Natural killer cell (primary cell): ENCODE data around the gene ATXN1. TPM values are rescaled to one million over a fixed set of nuclear protein-coding genes. Genes with fewer than 3 reads are reported as not detected.

ENCODE experiments used
- ATAC-seq, 3 donors: fragments of 150-1000 bp in 2 of 3; fragments of 200-7000 bp in 1 of 3; cut with Tn5 transposase; 1 replicate in 1 of 3; 2 replicates in 2 of 3; pipeline ENCODE4 v1.10.0; 2021; ENCODE audit warnings: mild to moderate bottlenecking in 2 of 3, moderate library complexity in 2 of 3
- DNase-seq, 2 donors: peaks; one replicate each; pipeline versions ENCODE4 v3.0.0 to v3.0.0-alpha.2; 2013 to 2021; ENCODE audit warnings: mixed read lengths in 1 of 2
- H3K27ac ChIP-seq: one replicate; pipeline ENCODE4 v1.5.1; 2013; ENCODE audit warnings: mild to moderate bottlenecking, low read length
- H3K27me3 ChIP-seq: one replicate; pipeline ENCODE4 v1.6.1; 2013; ENCODE audit warnings: low read length; ENCODE audit not compliant: control insufficient read depth, insufficient read depth
- H3K36me3 ChIP-seq: one replicate; pipeline ENCODE4 v1.6.1; 2013; ENCODE audit warnings: low read length; ENCODE audit not compliant: control insufficient read depth, insufficient read depth
- H3K4me1 ChIP-seq: one replicate; pipeline ENCODE4 v1.6.1; 2013; ENCODE audit warnings: low read length; ENCODE audit not compliant: control insufficient read depth, insufficient read depth
- H3K4me3 ChIP-seq: one replicate; pipeline ENCODE4 v1.5.1; 2013; ENCODE audit warnings: low read length
- H3K9me3 ChIP-seq: one replicate; pipeline ENCODE4 v1.6.1; 2013; ENCODE audit warnings: low read length; ENCODE audit not compliant: control insufficient read depth, insufficient read depth
- H3K27ac Mint-ChIP-seq, 2 donors: one replicate each; pipeline ENCODE4 v1.8.0; 2022; ENCODE audit warnings: mild to moderate bottlenecking in 2 of 2, mixed read lengths in 2 of 2, moderate library complexity in 1 of 2
- H3K27me3 Mint-ChIP-seq, 2 donors: one replicate each; pipeline ENCODE4 v1.8.0; 2022; ENCODE audit warnings: low read depth in 2 of 2, mixed read lengths in 2 of 2
- H3K36me3 Mint-ChIP-seq: one replicate; pipeline ENCODE4 v1.8.0; 2022; ENCODE audit warnings: mixed read lengths
- H3K4me1 Mint-ChIP-seq, 2 donors: one replicate each; pipeline ENCODE4 v1.8.0; 2022; ENCODE audit warnings: mixed read lengths in 2 of 2
- H3K4me3 Mint-ChIP-seq: one replicate; pipeline ENCODE4 v1.8.0; 2022; ENCODE audit warnings: mild to moderate bottlenecking, moderate library complexity, mixed read lengths
- H3K9me3 Mint-ChIP-seq, 2 donors: one replicate each; pipeline ENCODE4 v1.8.0; 2022; ENCODE audit warnings: mixed read lengths in 2 of 2
- WGBS: methylation state at CpG from one replicate; pipeline ENCODE4 v1.1.7; 2013; ENCODE audit warnings: missing lambda C conversion rate; ENCODE audit not compliant: insufficient coverage; 5-methylcytosine and 5-hydroxymethylcytosine counted together
- intact Hi-C: fragments of 100-400 bp; cut with micrococcal nuclease; formaldehyde crosslinking; loops from one replicate; pipeline ENCODE4 v1.14.2; 2022
- total RNA-seq, 4 donors: library from RNA; stranded (reverse); fragments of 120-200 nt in 1 of 4; gene quantifications; one replicate each; pipeline versions ENCODE4 v1.2.3 to v1.2.4, GENCODE V29; 2013 to 2022
- TF ChIP-seq, protein P1 (sequence below): fragments of 200-600 bp; IDR thresholded peaks from one replicate; pipeline ENCODE4 v1.8.0; 2022; ENCODE audit warnings: antibody characterized with exemption

ATXN1 gene
- total RNA-seq, 3 donors from 2014 or later (not counting 1 experiment from before 2014, with no cell fraction given) = 90.4 to 120 (median 97.9) TPM

DNA sequence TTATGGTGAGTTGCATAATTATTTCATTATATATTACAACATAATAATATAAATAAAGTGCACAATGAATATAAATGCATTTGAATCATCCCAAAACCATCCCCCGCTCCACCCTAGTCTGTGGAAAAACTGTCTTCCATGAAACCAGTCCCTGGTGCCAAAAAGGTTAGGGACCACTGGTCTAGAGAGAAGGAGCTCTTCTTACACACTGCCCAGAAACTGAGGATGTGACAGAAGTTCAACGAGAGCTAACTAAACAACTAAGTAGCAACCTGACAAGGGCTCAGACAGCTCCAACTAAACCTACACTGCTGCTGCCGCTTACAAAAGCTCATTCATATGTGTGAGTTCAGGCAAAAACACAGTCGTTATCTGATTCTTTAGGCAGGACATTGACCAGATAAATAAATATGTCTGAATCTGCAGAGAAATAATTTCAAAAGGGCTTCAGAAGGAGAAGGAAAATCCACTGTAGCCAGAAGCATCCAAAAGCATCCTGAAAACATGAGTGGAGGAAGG is 125.9 kb downstream of the ATXN1 start:
- H3K27ac Mint-ChIP-seq = peak overlapping the region in 1 of 2 donors; percentile 66
- 94% methylated on average over 4 of the region's 4 CpGs for WGBS
- no peak for DNase-seq
- intact Hi-C loops = no loop called here
- TF ChIP-seq, protein P1, sequence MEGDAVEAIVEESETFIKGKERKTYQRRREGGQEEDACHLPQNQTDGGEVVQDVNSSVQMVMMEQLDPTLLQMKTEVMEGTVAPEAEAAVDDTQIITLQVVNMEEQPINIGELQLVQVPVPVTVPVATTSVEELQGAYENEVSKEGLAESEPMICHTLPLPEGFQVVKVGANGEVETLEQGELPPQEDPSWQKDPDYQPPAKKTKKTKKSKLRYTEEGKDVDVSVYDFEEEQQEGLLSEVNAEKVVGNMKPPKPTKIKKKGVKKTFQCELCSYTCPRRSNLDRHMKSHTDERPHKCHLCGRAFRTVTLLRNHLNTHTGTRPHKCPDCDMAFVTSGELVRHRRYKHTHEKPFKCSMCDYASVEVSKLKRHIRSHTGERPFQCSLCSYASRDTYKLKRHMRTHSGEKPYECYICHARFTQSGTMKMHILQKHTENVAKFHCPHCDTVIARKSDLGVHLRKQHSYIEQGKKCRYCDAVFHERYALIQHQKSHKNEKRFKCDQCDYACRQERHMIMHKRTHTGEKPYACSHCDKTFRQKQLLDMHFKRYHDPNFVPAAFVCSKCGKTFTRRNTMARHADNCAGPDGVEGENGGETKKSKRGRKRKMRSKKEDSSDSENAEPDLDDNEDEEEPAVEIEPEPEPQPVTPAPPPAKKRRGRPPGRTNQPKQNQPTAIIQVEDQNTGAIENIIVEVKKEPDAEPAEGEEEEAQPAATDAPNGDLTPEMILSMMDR = no peak
- H3K9me3 Mint-ChIP-seq = no peaks in the 10 kb centered on the region
- peaks cover 32 to 42% of the 10 kb centered on the region in 2 donors for H3K4me1 Mint-ChIP-seq
- no peaks in the 10 kb centered on the region for H3K4me1 ChIP-seq
- H3K36me3 ChIP-seq = peaks cover 2% of the 10 kb centered on the region
- H3K36me3 Mint-ChIP-seq = no peaks in the 10 kb centered on the region
- H3K9me3 ChIP-seq = no peaks in the 10 kb centered on the region
- no peaks in the 10 kb centered on the region for H3K27me3 Mint-ChIP-seq
- ATAC-seq = no peak
- H3K4me3 ChIP-seq = no peak overlapping the region
- no peak overlapping the region for H3K4me3 Mint-ChIP-seq
- H3K27ac ChIP-seq = no peak overlapping the region
- H3K27me3 ChIP-seq = no peaks in the 10 kb centered on the region

DNA sequence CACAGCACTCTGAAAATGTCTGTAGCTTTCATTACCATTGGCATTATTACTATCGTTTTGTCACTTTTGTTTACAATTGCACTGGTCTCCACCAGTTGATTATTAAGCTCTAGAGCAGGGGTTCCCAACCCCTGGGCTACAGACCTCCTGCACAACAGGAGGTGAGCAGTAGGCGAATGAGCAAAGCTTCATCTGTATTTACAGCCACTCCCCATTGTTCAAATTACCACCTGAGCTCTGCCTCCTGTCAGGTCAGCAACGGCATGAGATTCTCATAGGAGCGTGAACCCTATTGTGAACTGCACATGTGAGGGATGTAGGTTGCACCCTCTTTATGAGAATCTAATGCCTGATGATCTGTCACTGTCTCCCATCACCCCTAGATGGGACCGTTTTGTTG is 126.4 kb downstream of the ATXN1 start:
- H3K4me1 Mint-ChIP-seq = peaks cover 32 to 46% of the 10 kb centered on the region in 2 donors
- 97% methylated on average over 3 of the region's 5 CpGs for WGBS
- no peak for DNase-seq

DNA sequence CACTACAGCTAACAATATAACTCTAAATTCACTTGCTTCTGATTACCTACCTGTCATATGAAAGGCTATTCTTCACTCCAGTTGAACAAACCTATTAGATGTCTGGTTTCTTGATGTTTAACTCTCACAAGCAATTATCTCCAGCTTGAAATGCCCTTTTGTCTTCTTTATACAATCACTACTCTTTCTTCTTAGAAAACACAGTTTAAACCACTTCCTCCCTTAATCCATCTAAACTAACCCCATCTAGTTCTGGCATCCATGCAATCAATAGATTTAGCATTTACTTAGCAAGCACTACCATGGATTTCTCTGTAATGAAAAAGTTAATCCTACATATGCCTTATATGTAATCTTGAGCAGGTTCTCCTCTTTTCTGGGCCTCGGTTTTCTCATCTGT is 127.3 kb downstream of the ATXN1 start:
- H3K4me1 Mint-ChIP-seq = peaks cover 32 to 46% of the 10 kb centered on the region in 2 donors
- no peaks in the 10 kb centered on the region for H3K9me3 ChIP-seq
- no peak overlapping the region for H3K4me3 Mint-ChIP-seq
- ATAC-seq (no peak), DNase-seq (no peak)
- no peaks in the 10 kb centered on the region for H3K27me3 ChIP-seq
- WGBS = no CpG with 5 or more reads among the region's 1 CpG
- intact Hi-C loops = no loop called here
- no peaks in the 10 kb centered on the region for H3K4me1 ChIP-seq
- H3K36me3 Mint-ChIP-seq = no peaks in the 10 kb centered on the region
- H3K27ac Mint-ChIP-seq = peak overlapping the region in 1 of 2 donors; percentile 66
- no peak overlapping the region for H3K27ac ChIP-seq
- TF ChIP-seq, protein P1 = no peak
- no peak overlapping the region for H3K4me3 ChIP-seq
- H3K9me3 Mint-ChIP-seq = no peaks in the 10 kb centered on the region
- H3K36me3 ChIP-seq = peaks cover 2% of the 10 kb centered on the region
- H3K27me3 Mint-ChIP-seq = no peaks in the 10 kb centered on the region

More for the DNA sequence above, 126.4 kb downstream of the ATXN1 start:
- Mint-ChIP-seq H3K36me3 (no peaks in the 10 kb centered on the region), H3K4me3 (no peak overlapping the region), H3K9me3 (no peaks in the 10 kb centered on the region), H3K27me3 (no peaks in the 10 kb centered on the region), H3K27ac (peak overlapping the region in 1 of 2 donors; percentile 66)
- intact Hi-C loops = no loop called here
- ATAC-seq = no peak
- no peaks in the 10 kb centered on the region for H3K9me3 ChIP-seq
- peaks cover 2% of the 10 kb centered on the region for H3K36me3 ChIP-seq
- H3K4me3 ChIP-seq = no peak overlapping the region
- H3K27ac ChIP-seq = no peak overlapping the region
- no peaks in the 10 kb centered on the region for H3K27me3 ChIP-seq
- TF ChIP-seq, protein P1 = no peak
- H3K4me1 ChIP-seq = no peaks in the 10 kb centered on the region

DNA sequence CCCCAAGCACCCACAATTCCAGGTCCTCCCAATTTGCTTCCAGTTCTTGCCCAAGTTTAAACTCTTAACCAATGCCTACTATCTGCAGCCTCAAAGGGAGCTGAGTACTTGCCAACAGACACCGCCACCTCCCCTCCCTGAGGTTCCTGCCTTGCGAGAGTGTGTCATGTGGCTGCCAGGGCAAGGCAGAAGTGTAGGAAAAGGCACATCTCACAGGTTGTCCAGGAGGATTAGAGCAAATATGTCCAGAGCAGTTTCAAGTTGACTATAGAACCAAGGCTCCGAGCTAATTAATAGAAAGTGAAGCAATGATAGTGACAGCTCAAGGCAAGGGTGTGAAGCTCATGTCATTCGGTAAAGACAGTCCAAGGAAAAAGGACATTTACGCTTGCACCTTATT is 127.8 kb downstream of the ATXN1 start:
- Histone ChIP-seq H3K27me3 (no peaks in the 10 kb centered on the region), H3K4me3 (no peak overlapping the region), H3K9me3 (no peaks in the 10 kb centered on the region), H3K27ac (no peak overlapping the region), H3K36me3 (peaks cover 2% of the 10 kb centered on the region), H3K4me1 (no peaks in the 10 kb centered on the region)
- no peak for DNase-seq
- peak overlapping the region in 1 of 2 donors; percentile 66 for H3K27ac Mint-ChIP-seq
- ATAC-seq = no peak
- intact Hi-C loops = no loop called here
- TF ChIP-seq, protein P1 = no peak
- no peaks in the 10 kb centered on the region for H3K9me3 Mint-ChIP-seq
- H3K27me3 Mint-ChIP-seq = no peaks in the 10 kb centered on the region
- H3K4me1 Mint-ChIP-seq = peaks cover 32 to 46% of the 10 kb centered on the region in 2 donors
- no peak overlapping the region for H3K4me3 Mint-ChIP-seq
- peaks cover 5% of the 10 kb centered on the region for H3K36me3 Mint-ChIP-seq
- 87% methylated on average over 5 of the region's 5 CpGs for WGBS
